K562 (cell line): ENCODE data around the gene SORBS2. TPM values are rescaled to one million over a fixed set of nuclear protein-coding genes. Genes with fewer than 3 reads are reported as not detected.

Experiments
- ATAC-seq: fragments of 200-7000 bp; cut with Tn5 transposase; 3 replicates; pipeline ENCODE4 v1.9.1; 2020; ENCODE audit warnings: moderate library complexity
- BruUV-seq: library from RNA; stranded (reverse); fragments of 400-500 nt; replicated peaks from 2 replicates; lab custom pipeline; 2021; lab: Mats Ljungman, UMichigan
- CTCF ChIA-PET: fragments of 300-600 bp; formaldehyde crosslinking; extraction: SDS; loops from one replicate; lab custom pipeline; 2021; ENCODE audit warnings: low intra/inter-chr PET ratio; lab: Yijun Ruan, JAX
- POLR2A ChIA-PET: fragments of 300-600, 350-650 bp; sonication (Branson Sonifier 250); formaldehyde crosslinking; extraction: SDS; loops from one replicate; lab custom pipeline; 2021; ENCODE audit warnings: antibody characterized with exemption, inconsistent platforms; lab: Yijun Ruan, JAX
- DNase-seq, 4 experiments: peaks; one replicate each; pipeline versions ENCODE4 v3.0.0 to v3.0.0-alpha.2; 2011 to 2018; ENCODE audit warnings: low spot score in 3 of 4, mixed read lengths in 3 of 4; ENCODE audit errors: extremely low read depth in 1 of 4
- FAIRE-seq: peaks from 2 replicates; lab custom pipeline; 2011; peaks lifted over from hg19 to GRCh38; lab: Jason Lieb, UNC
- H2AFZ ChIP-seq: 2 replicates; pipeline ENCODE4 v1.6.0; 2011; ENCODE audit warnings: low read depth, low read length, control low read depth, inconsistent platforms
- H3K27ac ChIP-seq: fragments of 200-600 bp; 3 replicates; pipeline ENCODE4 v1.8.0; 2011; ENCODE audit warnings: low read depth, mild to moderate bottlenecking, control low read depth, inconsistent platforms, low read length, moderate library complexity, mixed read lengths; ENCODE audit errors: extremely low read depth
- H3K27me3 ChIP-seq, 2 experiments: fragments of 300-600 bp in 1 of 2; 2 replicates in 1 of 2; 3 replicates in 1 of 2; pipeline versions ENCODE4 v1.6.0 to v1.8.0; 2011; ENCODE audit warnings: inconsistent platforms in 2 of 2, low read length in 2 of 2, mild to moderate bottlenecking in 1 of 2, mixed read lengths in 1 of 2, moderate library complexity in 1 of 2; ENCODE audit not compliant: control insufficient read depth in 2 of 2, insufficient read depth in 2 of 2
- H3K36me3 ChIP-seq: fragments of 300-600 bp; 3 replicates; pipeline ENCODE4 v1.8.0; 2011; ENCODE audit warnings: mild to moderate bottlenecking, low read length, inconsistent platforms; ENCODE audit not compliant: control insufficient read depth, insufficient read depth
- H3K4me1 ChIP-seq, 2 experiments: fragments of 200-600 bp in 1 of 2; replicated peaks in 1 of 2; 2 replicates in 1 of 2; 3 replicates in 1 of 2; pipeline versions ENCODE4 v1.5.1 to v1.8.0; 2011; ENCODE audit warnings: inconsistent platforms in 2 of 2, low read length in 2 of 2, mild to moderate bottlenecking in 1 of 2, mixed read lengths in 1 of 2, moderate library complexity in 1 of 2; ENCODE audit not compliant: control insufficient read depth in 2 of 2, insufficient read depth in 2 of 2
- H3K4me2 ChIP-seq: 2 replicates; pipeline ENCODE4 v1.6.1; 2011; ENCODE audit warnings: low read length, control low read depth, inconsistent platforms, mixed read lengths; ENCODE audit not compliant: insufficient read depth
- H3K4me3 ChIP-seq: fragments of 200-600 bp; sonication (generic), shearing (Covaris generic); 2 replicates; pipeline ENCODE4 v1.5.1; 2016; ENCODE audit warnings: control low read depth, inconsistent platforms
- H3K79me2 ChIP-seq: fragments of 200-600 bp; 3 replicates; pipeline ENCODE4 v1.8.0; 2011; ENCODE audit warnings: low read length, inconsistent platforms; ENCODE audit not compliant: control insufficient read depth, insufficient read depth
- H3K9ac ChIP-seq, 2 experiments: 2 replicates each; pipeline versions ENCODE4 v1.6.0 to v1.6.1; 2011; ENCODE audit warnings: low read depth in 2 of 2, low read length in 2 of 2, control low read depth in 1 of 2, inconsistent platforms in 1 of 2, mild to moderate bottlenecking in 1 of 2, mixed read lengths in 1 of 2; ENCODE audit not compliant: insufficient read depth in 1 of 2
- H3K9me1 ChIP-seq: one replicate; pipeline ENCODE4 v1.6.0; 2011; ENCODE audit warnings: inconsistent platforms, mild to moderate bottlenecking, low read length, moderate library complexity; ENCODE audit not compliant: control insufficient read depth, insufficient read depth
- H3K9me3 ChIP-seq: replicated peaks from 2 replicates; pipeline ENCODE4 v1.5.1; 2011; ENCODE audit warnings: low read depth, low read length, inconsistent platforms; ENCODE audit not compliant: control insufficient read depth, insufficient read depth
- H4K20me1 ChIP-seq: replicated peaks from 2 replicates; pipeline ENCODE4 v1.6.1; 2011; ENCODE audit warnings: low read length, inconsistent platforms, mixed read lengths; ENCODE audit not compliant: control insufficient read depth, insufficient read depth
- CCAR2 ChIP-seq: fragments of 200-400 bp; formaldehyde crosslinking; IDR thresholded peaks from 2 replicates; pipeline ENCODE4 v1.6.1; 2017; ENCODE audit warnings: mild to moderate bottlenecking, low read depth, low read length
- CLOCK ChIP-seq: fragments of 250-450 bp; sonication (Bioruptor Pico); IDR thresholded peaks from 2 replicates; pipeline ENCODE4 v1.4.0; 2020; ENCODE audit warnings: mild to moderate bottlenecking, moderate library complexity, borderline replicate concordance
- HMBOX1 ChIP-seq: sonication (generic); IDR thresholded peaks from 2 replicates; pipeline ENCODE4 v1.6.1; 2016
- SAP30 ChIP-seq: fragments of 200-600 bp; sonication (generic); IDR thresholded peaks from 2 replicates; pipeline ENCODE4 v1.6.1; 2012; ENCODE audit warnings: borderline replicate concordance, low read depth, mild to moderate bottlenecking, moderate library complexity, low read length, control low read depth, inconsistent platforms; ENCODE audit not compliant: insufficient read depth, poor library complexity, severe bottlenecking
- TCF15 ChIP-seq: fragments of 250-450 bp; sonication (Bioruptor Pico); IDR thresholded peaks from 2 replicates; pipeline ENCODE4 v1.8.0; 2022; ENCODE audit warnings: moderate library complexity, mild to moderate bottlenecking, inconsistent platforms
- ZNF24 ChIP-seq: fragments of 450-650 bp; IDR thresholded peaks from 2 replicates; pipeline ENCODE4 v1.6.1; 2016
- WGBS: fragments of 100-300 bp; shearing (Covaris generic); methylation state at CpG from one replicate; pipeline ENCODE4 v1.1.6; 2016; ENCODE audit warnings: low coverage, mixed read lengths; ENCODE audit not compliant: insufficient coverage; ENCODE audit errors: missing lambda C conversion rate; 5-methylcytosine and 5-hydroxymethylcytosine counted together
- in situ Hi-C: fragments of 300-500 bp; cut with MboI; formaldehyde crosslinking; loops from 4 replicates; pipeline ENCODE4 v1.15.0; 2018; ENCODE audit warnings: inconsistent platforms, mixed read lengths
- intact Hi-C: fragments of 100-400 bp; cut with micrococcal nuclease; formaldehyde crosslinking; loops from 2 replicates; pipeline ENCODE4 v1.14.2; 2022
- polyA plus RNA-seq, 8 experiments: library from polyadenylated mRNA; depleted of rRNA in 4 of 8; stranded (reverse) in 5 of 8; unstranded in 3 of 8; fragments of >200 nt; fragmentation: Nextera tagmentation in 2 of 8; fragmentation: Illumina TruSeq in 1 of 8; extraction: Ambion mirVana in 2 of 8; extraction: Trizol in 1 of 8; gene quantifications; 2 replicates each; pipeline versions ENCODE4 v1.2.1 to v1.2.3, GENCODE V29; 2011 to 2014; ENCODE audit warnings: inconsistent platforms in 1 of 8, missing spikeins in 1 of 8
- total RNA-seq, 7 experiments: library from RNA; depleted of rRNA in 6 of 7; stranded (reverse); fragments of >200 nt in 6 of 7; fragmentation: Illumina TruSeq in 2 of 7; extraction: Trizol in 2 of 7; gene quantifications; 2 replicates each; pipeline versions ENCODE4 v1.2.1 to v1.2.3, GENCODE V29; 2011 to 2021; ENCODE audit warnings: low replicate concordance in 1 of 7

SORBS2 gene
- total and polyA plus RNA-seq, 9 of the 15 experiments (the other 6 are each of a cell fraction or from before 2014, with no cell fraction given), result 0.29 TPM; not detected in 8

GRCh38 chr4:185741795-185742194 lies 70.2 kb downstream of the SORBS2 start:
- in situ Hi-C loops (no loop called here), intact Hi-C loops (no loop called here)
- Histone ChIP-seq H3K9ac (no peak overlapping the region), H4K20me1 (no peaks in the 10 kb centered on the region), H3K9me1 (no peaks in the 10 kb centered on the region), H3K36me3 (no peaks in the 10 kb centered on the region), H3K9me3 (no peaks in the 10 kb centered on the region), H3K79me2 (no peaks in the 10 kb centered on the region), H3K27me3 (peaks cover 10 to 34% of the 10 kb centered on the region in 2 experiments; a peak in 4 of 5 replicates), H3K4me3 (no peak overlapping the region), H3K4me2 (no peak overlapping the region), H3K27ac (no peak overlapping the region), H3K4me1 (peaks cover 0 to 2% of the 10 kb centered on the region in 2 experiments; a peak in 1 of 5 replicates), H2AFZ (no peak overlapping the region)
- FAIRE-seq (no peak), ATAC-seq (no peak), DNase-seq (no peak)
- TF ChIP-seq CLOCK (no peak), TCF15 (CRISPR knock-in tag) (no peak), CCAR2 (no peak), SAP30 (no peak), HMBOX1 (no peak), ZNF24 (no peak)
- WGBS, result 3% methylated on average over 6 of the region's 6 CpGs
- BruUV-seq, result no TSS peak
- ChIA-PET POLR2A (no interaction called here), CTCF (no interaction called here)
